ENCODE measurements around the gene ADAMTS20.
A peak's percentile ranks its signal among the peaks of the same experiment; 100 is the strongest.

Gene ADAMTS20

DNA sequence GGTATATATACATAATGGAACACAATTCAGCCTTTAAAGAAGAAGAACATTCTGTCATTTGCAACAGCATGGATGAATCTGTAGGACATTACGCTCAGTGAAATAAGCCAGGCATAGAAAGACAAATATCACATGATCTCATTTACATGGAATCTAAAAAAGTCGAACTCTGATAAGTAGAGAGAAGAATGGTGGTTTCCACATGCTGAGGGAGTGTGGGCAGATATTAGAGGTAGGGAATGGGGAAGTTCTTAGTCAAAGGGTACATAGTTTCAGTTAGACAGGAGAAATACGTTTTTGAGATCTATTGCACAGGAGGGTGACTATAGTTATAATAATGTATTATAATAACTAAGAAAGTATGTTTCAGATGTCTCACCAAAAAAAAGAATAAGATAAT lies 71.4 kb downstream of the ADAMTS20 start:
- TF ChIP-seq, protein P1, sequence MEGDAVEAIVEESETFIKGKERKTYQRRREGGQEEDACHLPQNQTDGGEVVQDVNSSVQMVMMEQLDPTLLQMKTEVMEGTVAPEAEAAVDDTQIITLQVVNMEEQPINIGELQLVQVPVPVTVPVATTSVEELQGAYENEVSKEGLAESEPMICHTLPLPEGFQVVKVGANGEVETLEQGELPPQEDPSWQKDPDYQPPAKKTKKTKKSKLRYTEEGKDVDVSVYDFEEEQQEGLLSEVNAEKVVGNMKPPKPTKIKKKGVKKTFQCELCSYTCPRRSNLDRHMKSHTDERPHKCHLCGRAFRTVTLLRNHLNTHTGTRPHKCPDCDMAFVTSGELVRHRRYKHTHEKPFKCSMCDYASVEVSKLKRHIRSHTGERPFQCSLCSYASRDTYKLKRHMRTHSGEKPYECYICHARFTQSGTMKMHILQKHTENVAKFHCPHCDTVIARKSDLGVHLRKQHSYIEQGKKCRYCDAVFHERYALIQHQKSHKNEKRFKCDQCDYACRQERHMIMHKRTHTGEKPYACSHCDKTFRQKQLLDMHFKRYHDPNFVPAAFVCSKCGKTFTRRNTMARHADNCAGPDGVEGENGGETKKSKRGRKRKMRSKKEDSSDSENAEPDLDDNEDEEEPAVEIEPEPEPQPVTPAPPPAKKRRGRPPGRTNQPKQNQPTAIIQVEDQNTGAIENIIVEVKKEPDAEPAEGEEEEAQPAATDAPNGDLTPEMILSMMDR (conservative IDR thresholded peaks at IDR 0.05): no peak
- TF ChIP-seq ZFX (IDR thresholded peaks at IDR 0.05): no peak
- no peak overlapping the region for H3K27ac ChIP-seq

DNA sequence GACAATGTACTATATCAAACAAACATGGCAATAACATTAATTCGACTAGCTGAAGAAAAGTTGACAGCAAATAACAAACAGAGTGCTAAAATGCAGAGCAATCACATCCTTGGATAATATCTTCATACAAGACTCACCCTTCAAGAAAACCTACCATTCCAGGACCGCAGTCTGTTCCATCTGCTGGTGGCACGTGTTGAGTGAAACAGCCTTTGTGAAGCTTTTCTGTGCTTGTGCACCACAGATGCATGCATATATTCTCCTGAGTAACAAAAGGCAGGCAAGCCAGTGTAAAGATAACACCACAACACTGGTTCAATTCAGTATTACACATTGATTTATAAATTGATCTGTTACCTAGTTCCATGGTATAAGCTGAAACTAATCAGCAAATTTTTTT lies 89.3 kb downstream of the ADAMTS20 start:
- H3K27ac ChIP-seq: no peak overlapping the region
- TF ChIP-seq, protein P1 (conservative IDR thresholded peaks at IDR 0.05): no peak
- TF ChIP-seq ZFX (IDR thresholded peaks at IDR 0.05): no peak

DNA sequence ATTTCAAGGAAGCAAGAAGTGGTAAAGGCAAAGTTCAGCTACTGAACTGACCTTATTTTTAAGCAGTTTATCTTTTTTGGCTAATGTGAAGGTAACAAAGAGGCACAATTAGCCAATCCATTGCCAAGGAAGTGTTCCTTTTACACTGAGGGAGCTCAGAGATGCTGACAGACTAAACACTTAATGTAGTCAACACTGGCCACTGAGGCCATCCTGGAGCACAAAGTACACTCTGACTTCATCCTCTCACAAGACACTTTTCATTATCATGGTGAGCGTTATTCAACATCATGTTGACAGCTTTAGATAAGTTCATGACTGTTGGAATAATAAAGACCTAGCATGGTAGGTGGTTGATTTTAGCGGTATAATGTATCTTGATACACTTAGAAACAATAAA lies 89.9 kb downstream of the ADAMTS20 start:
- no peak overlapping the region for H3K27ac ChIP-seq
- TF ChIP-seq, protein P1 (conservative IDR thresholded peaks at IDR 0.05): no peak
- no peak for TF ChIP-seq ZFX (IDR thresholded peaks at IDR 0.05)

DNA sequence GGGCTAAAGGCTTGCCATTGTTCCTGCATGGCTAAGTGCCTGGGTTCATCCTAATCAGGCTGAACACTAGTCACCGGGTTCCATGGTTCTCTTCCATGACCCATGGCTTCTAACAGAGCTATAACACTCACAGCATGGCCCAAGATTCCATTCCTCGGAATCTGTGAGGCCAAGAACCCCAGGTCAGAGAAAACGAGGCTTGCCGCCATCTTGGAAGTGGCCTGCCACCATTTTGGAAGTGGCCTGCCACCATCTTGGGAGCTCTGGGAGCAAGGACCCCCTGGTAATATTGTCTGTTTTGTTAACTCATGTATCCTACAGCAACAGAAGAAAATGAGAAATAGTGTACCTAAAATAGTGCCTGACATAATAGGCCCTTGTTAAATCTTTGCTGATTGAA lies 92.7 kb downstream of the ADAMTS20 start:
- H3K27ac ChIP-seq: no peak overlapping the region
- no peak for TF ChIP-seq ZFX (IDR thresholded peaks at IDR 0.05)
- TF ChIP-seq, protein P1 (conservative IDR thresholded peaks at IDR 0.05): no peak

DNA sequence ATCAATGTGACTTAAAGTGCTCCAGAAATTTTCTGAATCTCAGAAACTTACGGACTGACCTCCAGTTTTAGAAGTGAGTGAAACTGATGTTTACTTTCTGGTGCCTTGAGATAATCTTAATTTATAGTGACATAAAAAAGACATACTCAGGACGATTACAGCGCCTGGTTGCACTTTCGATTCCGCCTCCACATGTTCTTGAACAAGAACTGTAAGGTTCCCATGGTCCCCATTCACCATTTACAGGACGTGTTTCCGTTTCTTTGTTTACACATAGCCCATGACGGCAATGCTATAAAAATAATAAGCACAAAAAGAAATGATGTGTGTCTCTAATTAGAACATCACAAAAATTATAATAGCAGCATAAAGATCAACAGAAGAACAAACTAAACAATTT lies 98.2 kb downstream of the ADAMTS20 start:
- H3K27ac ChIP-seq: no peak overlapping the region

DNA sequence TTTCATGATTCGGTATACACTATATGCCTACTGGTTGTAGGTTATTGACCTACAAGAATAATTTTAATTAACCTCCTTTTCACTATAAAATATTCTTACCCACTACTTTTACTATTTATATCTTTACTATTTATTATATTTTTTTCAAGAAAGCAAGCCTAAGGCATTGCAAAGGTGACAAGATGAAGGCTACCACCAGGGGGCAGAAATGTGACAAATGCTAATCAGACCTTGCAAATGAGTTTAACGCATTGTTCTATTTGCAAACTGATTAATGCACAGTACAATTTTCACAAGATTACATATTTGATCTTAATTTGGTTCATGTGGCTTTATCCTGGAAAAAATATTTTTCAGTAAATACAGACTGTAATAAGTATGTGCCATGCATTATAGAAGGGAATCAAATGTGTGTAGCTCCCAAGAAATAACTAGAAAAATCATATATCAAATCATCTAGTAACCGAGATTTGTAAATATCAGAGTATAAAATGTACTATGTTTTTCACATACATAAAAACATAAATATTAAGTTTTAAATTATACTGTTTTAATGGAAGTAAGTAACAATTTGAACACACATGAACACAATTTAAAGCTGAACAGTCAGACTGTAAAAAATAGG lies 107.0 kb downstream of the ADAMTS20 start:
- no peak overlapping the region for H3K27ac ChIP-seq
- no peak for TF ChIP-seq ZFX (IDR thresholded peaks at IDR 0.05)
- TF ChIP-seq, protein P1 (conservative IDR thresholded peaks at IDR 0.05): peak; percentile 92

More for the DNA sequence above, 98.2 kb downstream of the ADAMTS20 start:
- TF ChIP-seq, protein P1 (conservative IDR thresholded peaks at IDR 0.05): no peak
- no peak for TF ChIP-seq ZFX (IDR thresholded peaks at IDR 0.05)

DNA sequence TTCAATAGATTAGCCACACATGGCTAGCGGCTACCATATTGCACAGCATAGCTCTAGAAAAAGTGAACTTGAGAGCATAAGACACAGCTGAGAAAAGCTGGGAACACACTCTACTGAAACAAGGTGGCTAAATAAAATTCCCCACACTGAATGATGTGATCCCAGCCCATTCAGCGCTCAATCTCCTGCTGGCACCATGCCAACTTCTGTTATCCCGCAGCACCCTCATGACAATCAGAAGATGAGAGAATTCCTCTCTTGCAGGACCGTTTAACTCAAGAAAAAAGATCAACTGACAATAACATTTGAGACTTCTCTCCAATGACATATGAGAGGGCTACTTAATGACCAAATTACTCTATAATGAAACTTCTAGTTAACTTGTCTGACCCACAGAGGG lies 115.4 kb downstream of the ADAMTS20 start:
- TF ChIP-seq, protein P1 (conservative IDR thresholded peaks at IDR 0.05): no peak
- no peak for TF ChIP-seq ZFX (IDR thresholded peaks at IDR 0.05)
- no peak overlapping the region for H3K27ac ChIP-seq
